ENCODE measurements around the gene CCL18. TPM values are rescaled to one million over a fixed set of nuclear protein-coding genes. Genes with fewer than 3 reads are reported as not detected.

CCL18 gene
- total RNA-seq, 1 donor from 2014 or later: not detected

Small RNAs within 50 kb of the gene (small RNA-seq; reads per million reads assigned to genes)
- not detected for gene RN7SL301P (ENCODE audit: low replicate concordance)

Other genes with a start within 250 kb of the CCL18 start
- not detected for gene HEATR9, start 195.4 kb upstream of the CCL18 start, total RNA-seq
- gene CCL5, start 183.9 kb upstream of the CCL18 start, total RNA-seq: not detected
- 0.98 TPM for gene RDM1, start 133.5 kb upstream of the CCL18 start, total RNA-seq
- gene LYZL6, start 120.6 kb upstream of the CCL18 start, total RNA-seq: not detected
- not detected for gene CCL16, start 82.8 kb upstream of the CCL18 start, total RNA-seq
- gene CCL14, start 77.5 kb upstream of the CCL18 start, total RNA-seq: not detected
- not detected for gene CCL15, start 62.7 kb upstream of the CCL18 start, total RNA-seq
- not detected for gene CCL23, start 46.3 kb upstream of the CCL18 start, total RNA-seq
- gene CCL3, start 25.9 kb downstream of the CCL18 start, total RNA-seq: 0.74 TPM
- 0.74 TPM for gene CCL4, start 39.6 kb downstream of the CCL18 start, total RNA-seq
- 2.0 TPM for gene TBC1D3B, start 112.4 kb downstream of the CCL18 start, total RNA-seq
- 1.5 TPM for gene CCL3L1, start 132.5 kb downstream of the CCL18 start, total RNA-seq
- gene CCL4L2, start 146.8 kb downstream of the CCL18 start, total RNA-seq: 2.0 TPM
- 0.49 TPM for gene TBC1D3I, start 200.3 kb downstream of the CCL18 start, total RNA-seq

All from temporal lobe (tissue), 2 donors.